ENCODE data around the gene TMEM135.

TMEM135 gene

GRCh38 chr11:87224486-87224885 is 186.8 kb downstream of the TMEM135 start:
- H3K9ac ChIP-seq (ENCODE audit: low read length), result no peak overlapping the region
- H3K56ac ChIP-seq (ENCODE audit: low read length), result no peak overlapping the region
- DNase-seq, result no peak
- H2BK15ac ChIP-seq (replicated peaks; ENCODE audit: low read depth), result no peak overlapping the region
- H3K36me3 ChIP-seq (ENCODE audit: control insufficient read depth, insufficient read depth, low read length), result no peaks in the 10 kb centered on the region
- H3K4ac ChIP-seq (ENCODE audit: low read depth, low read length), result no peak overlapping the region
- H2BK5ac ChIP-seq (ENCODE audit: low read length), result no peak overlapping the region
- H3K23ac ChIP-seq (ENCODE audit: low read length), result no peak overlapping the region
- H3K4me1 ChIP-seq (ENCODE audit: control insufficient read depth, low read depth, low read length), result no peaks in the 10 kb centered on the region
- no CpG with 5 or more reads among the region's 1 CpG for WGBS (ENCODE audit: extremely low coverage, insufficient coverage, low lambda C conversion rate)
- no peaks in the 10 kb centered on the region for H3K79me2 ChIP-seq (ENCODE audit: control insufficient read depth, insufficient read depth, low read length)
- H4K8ac ChIP-seq (ENCODE audit: low read depth, low read length), result no peak overlapping the region
- no peak overlapping the region for H2BK120ac ChIP-seq (ENCODE audit: low read depth, low read length)
- no peaks in the 10 kb centered on the region for H3K27me3 ChIP-seq (ENCODE audit: insufficient read depth, low read length, poor library complexity)
- H2AK5ac ChIP-seq (ENCODE audit: low read length), result no peak overlapping the region
- H3K27ac ChIP-seq (ENCODE audit: low read depth, low read length), result no peak overlapping the region
- no peak overlapping the region for H4K5ac ChIP-seq (ENCODE audit: low read length)
- H3K4me3 ChIP-seq (ENCODE audit: low read length), result no peak overlapping the region
- no peaks in the 10 kb centered on the region for H3K79me1 ChIP-seq (ENCODE audit: low read length)
- H3K18ac ChIP-seq (ENCODE audit: low read length), result no peak overlapping the region
- H3K4me2 ChIP-seq (ENCODE audit: low read length), result no peak overlapping the region

- Histone ChIP-seq H3K56ac (ENCODE audit: low read length) (no peak overlapping the region), H3K4me2 (ENCODE audit: low read length) (no peak overlapping the region), H3K4ac (ENCODE audit: low read depth, low read length) (no peak overlapping the region)
Observed at GRCh38 chr11:87228820-87229219, 191.1 kb downstream of the TMEM135 start.

GRCh38 chr11:87230995-87231394 is 193.3 kb downstream of the TMEM135 start:
- H3K79me2 ChIP-seq (ENCODE audit: control insufficient read depth, insufficient read depth, low read length), result no peaks in the 10 kb centered on the region
- no peak overlapping the region for H2BK120ac ChIP-seq (ENCODE audit: low read depth, low read length)
- H3K4me3 ChIP-seq (ENCODE audit: low read length), result no peak overlapping the region
- no peak overlapping the region for H2AK5ac ChIP-seq (ENCODE audit: low read length)
- H3K79me1 ChIP-seq (ENCODE audit: low read length), result no peaks in the 10 kb centered on the region
- no peak overlapping the region for H4K5ac ChIP-seq (ENCODE audit: low read length)
- no peak overlapping the region for H3K9ac ChIP-seq (ENCODE audit: low read length)
- H3K56ac ChIP-seq (ENCODE audit: low read length), result no peak overlapping the region
- H3K4me2 ChIP-seq (ENCODE audit: low read length), result no peak overlapping the region
- H4K8ac ChIP-seq (ENCODE audit: low read depth, low read length), result no peak overlapping the region
- H3K36me3 ChIP-seq (ENCODE audit: control insufficient read depth, insufficient read depth, low read length), result no peaks in the 10 kb centered on the region
- H3K18ac ChIP-seq (ENCODE audit: low read length), result no peak overlapping the region
- no peak overlapping the region for H3K27ac ChIP-seq (ENCODE audit: low read depth, low read length)
- no peak overlapping the region for H3K4ac ChIP-seq (ENCODE audit: low read depth, low read length)
- no CpG with 5 or more reads among the region's 2 CpGs for WGBS (ENCODE audit: extremely low coverage, insufficient coverage, low lambda C conversion rate)
- no peaks in the 10 kb centered on the region for H3K27me3 ChIP-seq (ENCODE audit: insufficient read depth, low read length, poor library complexity)
- H3K23ac ChIP-seq (ENCODE audit: low read length), result no peak overlapping the region
- no peak overlapping the region for H2BK5ac ChIP-seq (ENCODE audit: low read length)
- DNase-seq, result no peak
- H3K4me1 ChIP-seq (ENCODE audit: control insufficient read depth, low read depth, low read length), result no peaks in the 10 kb centered on the region
- H2BK15ac ChIP-seq (replicated peaks; ENCODE audit: low read depth), result no peak overlapping the region

More at GRCh38 chr11:87228820-87229219, 191.1 kb downstream of the TMEM135 start:
- no peak overlapping the region for H2BK120ac ChIP-seq (ENCODE audit: low read depth, low read length)
- no peak for DNase-seq
- no peaks in the 10 kb centered on the region for H3K79me2 ChIP-seq (ENCODE audit: control insufficient read depth, insufficient read depth, low read length)
- no peak overlapping the region for H3K18ac ChIP-seq (ENCODE audit: low read length)
- H2AK5ac ChIP-seq (ENCODE audit: low read length), result no peak overlapping the region
- H3K36me3 ChIP-seq (ENCODE audit: control insufficient read depth, insufficient read depth, low read length), result no peaks in the 10 kb centered on the region
- H3K4me3 ChIP-seq (ENCODE audit: low read length), result no peak overlapping the region
- H3K4me1 ChIP-seq (ENCODE audit: control insufficient read depth, low read depth, low read length), result no peaks in the 10 kb centered on the region
- H3K79me1 ChIP-seq (ENCODE audit: low read length), result no peaks in the 10 kb centered on the region
- no peak overlapping the region for H2BK5ac ChIP-seq (ENCODE audit: low read length)
- H3K23ac ChIP-seq (ENCODE audit: low read length), result no peak overlapping the region
- H4K8ac ChIP-seq (ENCODE audit: low read depth, low read length), result no peak overlapping the region
- H4K5ac ChIP-seq (ENCODE audit: low read length), result no peak overlapping the region
- no CpG with 5 or more reads among the region's 2 CpGs for WGBS (ENCODE audit: extremely low coverage, insufficient coverage, low lambda C conversion rate)
- H3K9ac ChIP-seq (ENCODE audit: low read length), result no peak overlapping the region
- no peaks in the 10 kb centered on the region for H3K27me3 ChIP-seq (ENCODE audit: insufficient read depth, low read length, poor library complexity)
- H3K27ac ChIP-seq (ENCODE audit: low read depth, low read length), result no peak overlapping the region
- H2BK15ac ChIP-seq (replicated peaks; ENCODE audit: low read depth), result no peak overlapping the region

- Histone ChIP-seq H3K27ac (ENCODE audit: low read depth, low read length) (no peak overlapping the region), H3K9ac (ENCODE audit: low read length) (no peak overlapping the region), H3K4me1 (ENCODE audit: control insufficient read depth, low read depth, low read length) (no peaks in the 10 kb centered on the region), H2BK5ac (ENCODE audit: low read length) (no peak overlapping the region), H3K4ac (ENCODE audit: low read depth, low read length) (no peak overlapping the region), H3K23ac (ENCODE audit: low read length) (no peak overlapping the region), H2BK120ac (ENCODE audit: low read depth, low read length) (no peak overlapping the region), H4K5ac (ENCODE audit: low read length) (no peak overlapping the region), H4K8ac (ENCODE audit: low read depth, low read length) (no peak overlapping the region), H3K56ac (ENCODE audit: low read length) (no peak overlapping the region), H2AK5ac (ENCODE audit: low read length) (no peak overlapping the region), H3K18ac (ENCODE audit: low read length) (no peak overlapping the region), H3K36me3 (ENCODE audit: control insufficient read depth, insufficient read depth, low read length) (no peaks in the 10 kb centered on the region), H3K4me2 (ENCODE audit: low read length) (no peak overlapping the region), H3K4me3 (ENCODE audit: low read length) (no peak overlapping the region), H3K79me1 (ENCODE audit: low read length) (no peaks in the 10 kb centered on the region), H2BK15ac (replicated peaks; ENCODE audit: low read depth) (no peak overlapping the region), H3K79me2 (ENCODE audit: control insufficient read depth, insufficient read depth, low read length) (no peaks in the 10 kb centered on the region), H3K27me3 (ENCODE audit: insufficient read depth, low read length, poor library complexity) (no peaks in the 10 kb centered on the region)
- no CpG with 5 or more reads among the region's 1 CpG for WGBS (ENCODE audit: extremely low coverage, insufficient coverage, low lambda C conversion rate)
- no peak for DNase-seq
Observed at GRCh38 chr11:87232320-87232719, 194.6 kb downstream of the TMEM135 start.

- H3K79me2 ChIP-seq (ENCODE audit: control insufficient read depth, insufficient read depth, low read length), result no peaks in the 10 kb centered on the region
- H3K36me3 ChIP-seq (ENCODE audit: control insufficient read depth, insufficient read depth, low read length), result no peaks in the 10 kb centered on the region
- H3K4me3 ChIP-seq (ENCODE audit: low read length), result no peak overlapping the region
- no peaks in the 10 kb centered on the region for H3K4me1 ChIP-seq (ENCODE audit: control insufficient read depth, low read depth, low read length)
- no peak overlapping the region for H3K56ac ChIP-seq (ENCODE audit: low read length)
- H2BK5ac ChIP-seq (ENCODE audit: low read length), result no peak overlapping the region
- DNase-seq, result no peak
- H3K79me1 ChIP-seq (ENCODE audit: low read length), result no peaks in the 10 kb centered on the region
- H3K23ac ChIP-seq (ENCODE audit: low read length), result no peak overlapping the region
- no peak overlapping the region for H4K5ac ChIP-seq (ENCODE audit: low read length)
- H3K9ac ChIP-seq (ENCODE audit: low read length), result no peak overlapping the region
- H2BK15ac ChIP-seq (replicated peaks; ENCODE audit: low read depth), result no peak overlapping the region
- H4K8ac ChIP-seq (ENCODE audit: low read depth, low read length), result no peak overlapping the region
- H3K27ac ChIP-seq (ENCODE audit: low read depth, low read length), result no peak overlapping the region
- no peak overlapping the region for H3K4ac ChIP-seq (ENCODE audit: low read depth, low read length)
- no CpG with 5 or more reads among the region's 1 CpG for WGBS (ENCODE audit: extremely low coverage, insufficient coverage, low lambda C conversion rate)
- H3K18ac ChIP-seq (ENCODE audit: low read length), result no peak overlapping the region
- H3K4me2 ChIP-seq (ENCODE audit: low read length), result no peak overlapping the region
- no peaks in the 10 kb centered on the region for H3K27me3 ChIP-seq (ENCODE audit: insufficient read depth, low read length, poor library complexity)
- no peak overlapping the region for H2AK5ac ChIP-seq (ENCODE audit: low read length)
- H2BK120ac ChIP-seq (ENCODE audit: low read depth, low read length), result no peak overlapping the region
Observed at GRCh38 chr11:87235366-87235765, 197.6 kb downstream of the TMEM135 start.

- Histone ChIP-seq H3K79me1 (ENCODE audit: low read length) (no peaks in the 10 kb centered on the region), H3K79me2 (ENCODE audit: control insufficient read depth, insufficient read depth, low read length) (no peaks in the 10 kb centered on the region), H3K4ac (ENCODE audit: low read depth, low read length) (no peak overlapping the region), H3K56ac (ENCODE audit: low read length) (no peak overlapping the region), H3K27me3 (ENCODE audit: insufficient read depth, low read length, poor library complexity) (no peaks in the 10 kb centered on the region), H4K8ac (ENCODE audit: low read depth, low read length) (no peak overlapping the region), H2BK5ac (ENCODE audit: low read length) (no peak overlapping the region), H3K18ac (ENCODE audit: low read length) (no peak overlapping the region), H3K9ac (ENCODE audit: low read length) (no peak overlapping the region), H3K4me2 (ENCODE audit: low read length) (no peak overlapping the region), H3K36me3 (ENCODE audit: control insufficient read depth, insufficient read depth, low read length) (no peaks in the 10 kb centered on the region), H2BK15ac (replicated peaks; ENCODE audit: low read depth) (no peak overlapping the region), H2AK5ac (ENCODE audit: low read length) (no peak overlapping the region), H3K27ac (ENCODE audit: low read depth, low read length) (no peak overlapping the region), H3K4me3 (ENCODE audit: low read length) (no peak overlapping the region), H3K23ac (ENCODE audit: low read length) (no peak overlapping the region), H3K4me1 (ENCODE audit: control insufficient read depth, low read depth, low read length) (no peaks in the 10 kb centered on the region), H4K5ac (ENCODE audit: low read length) (no peak overlapping the region), H2BK120ac (ENCODE audit: low read depth, low read length) (no peak overlapping the region)
- DNase-seq, result no peak
- 100% methylated on average over 1 of the region's 2 CpGs for WGBS (ENCODE audit: extremely low coverage, insufficient coverage, low lambda C conversion rate)
Observed at GRCh38 chr11:87236368-87236767, 198.6 kb downstream of the TMEM135 start.
